Mesenchymal stem cell (in vitro differentiated cells and primary cell): ENCODE data around the gene PVR.

Source experiments
- DNase-seq: peaks from one replicate; pipeline ENCODE4 v3.0.0-alpha.2; 2013
- H2AFZ ChIP-seq: one replicate; pipeline ENCODE4 v1.6.1; 2013; ENCODE audit warnings: low read depth, mild to moderate bottlenecking, control low read depth, inconsistent platforms, low read length, moderate library complexity
- H2AK5ac ChIP-seq: 2 replicates; pipeline ENCODE4 v1.6.1; 2013; ENCODE audit warnings: low read length, moderate library complexity, mild to moderate bottlenecking, inconsistent platforms; ENCODE audit not compliant: severe bottlenecking
- H2BK120ac ChIP-seq: one replicate; pipeline ENCODE4 v1.6.1; 2013; ENCODE audit warnings: low read depth, mild to moderate bottlenecking, inconsistent platforms, low read length, moderate library complexity
- H2BK12ac ChIP-seq, 2 experiments: one replicate each; pipeline ENCODE4 v1.6.1; 2013; ENCODE audit warnings: inconsistent platforms in 2 of 2, low read length in 2 of 2, mild to moderate bottlenecking in 2 of 2, moderate library complexity in 2 of 2, control low read depth in 1 of 2
- H2BK15ac ChIP-seq: one replicate; pipeline ENCODE4 v1.6.1; 2013; ENCODE audit warnings: mild to moderate bottlenecking, low read depth, inconsistent platforms; ENCODE audit not compliant: poor library complexity, severe bottlenecking
- H2BK5ac ChIP-seq: 2 replicates; pipeline ENCODE4 v1.6.1; 2013; ENCODE audit warnings: low read depth, mild to moderate bottlenecking, low read length, control low read depth, inconsistent platforms; ENCODE audit not compliant: poor library complexity, severe bottlenecking
- H3K14ac ChIP-seq, 2 experiments: one replicate each; pipeline ENCODE4 v1.6.1; 2013; ENCODE audit warnings: inconsistent platforms in 2 of 2, low read length in 2 of 2, control low read depth in 1 of 2, mild to moderate bottlenecking in 1 of 2, moderate library complexity in 1 of 2
- H3K18ac ChIP-seq, 2 experiments: one replicate each; pipeline ENCODE4 v1.6.1; 2013; ENCODE audit warnings: inconsistent platforms in 2 of 2, low read length in 2 of 2, control low read depth in 1 of 2, low read depth in 1 of 2, mild to moderate bottlenecking in 1 of 2
- H3K23ac ChIP-seq, 2 experiments: one replicate each; pipeline ENCODE4 v1.6.1; 2013; ENCODE audit warnings: inconsistent platforms in 2 of 2, low read length in 2 of 2, mild to moderate bottlenecking in 2 of 2, moderate library complexity in 2 of 2, control low read depth in 1 of 2
- H3K27ac ChIP-seq: 2 replicates; pipeline ENCODE4 v1.5.1; 2013; ENCODE audit warnings: mild to moderate bottlenecking, moderate library complexity, low read length, control low read depth, inconsistent platforms; ENCODE audit not compliant: poor library complexity, severe bottlenecking
- H3K27me3 ChIP-seq, 2 experiments: 2 replicates each; pipeline versions ENCODE4 v1.6.1 to v1.7.0; 2013; ENCODE audit warnings: low read length in 2 of 2, mild to moderate bottlenecking in 2 of 2, moderate library complexity in 2 of 2, control low read depth in 1 of 2, inconsistent platforms in 1 of 2; ENCODE audit not compliant: control insufficient read depth in 1 of 2, insufficient read depth in 1 of 2
- H3K36me3 ChIP-seq, 2 experiments: 2 replicates each; pipeline versions ENCODE4 v1.6.1 to v1.7.0; 2013; ENCODE audit warnings: low read length in 2 of 2, control low read depth in 1 of 2, inconsistent platforms in 1 of 2, low read depth in 1 of 2, mild to moderate bottlenecking in 1 of 2; ENCODE audit not compliant: insufficient read depth in 2 of 2, control insufficient read depth in 1 of 2
- H3K4ac ChIP-seq, 2 experiments: one replicate each; pipeline ENCODE4 v1.6.1; 2013; ENCODE audit warnings: inconsistent platforms in 2 of 2, low read length in 2 of 2, mild to moderate bottlenecking in 2 of 2, moderate library complexity in 2 of 2, control low read depth in 1 of 2, low read depth in 1 of 2
- H3K4me1 ChIP-seq: 2 replicates; pipeline ENCODE4 v1.6.1; 2013; ENCODE audit warnings: low read depth, low read length, control low read depth; ENCODE audit not compliant: control insufficient read depth, insufficient read depth
- H3K4me2 ChIP-seq: 2 replicates; pipeline ENCODE4 v1.6.1; 2013; ENCODE audit warnings: low read length, mild to moderate bottlenecking, inconsistent platforms; ENCODE audit not compliant: poor library complexity, severe bottlenecking
- H3K4me3 ChIP-seq, 2 experiments: 2 replicates each; pipeline versions ENCODE4 v1.5.1 to v1.7.0; 2013; ENCODE audit warnings: low read length in 2 of 2, mild to moderate bottlenecking in 2 of 2, control low read depth in 1 of 2, low read depth in 1 of 2; ENCODE audit not compliant: insufficient read depth in 1 of 2
- H3K79me1 ChIP-seq: replicated peaks from 2 replicates; pipeline ENCODE4 v1.6.1; 2013; ENCODE audit warnings: mild to moderate bottlenecking, control low read depth, low read length, inconsistent platforms; ENCODE audit not compliant: poor library complexity, severe bottlenecking
- H3K9ac ChIP-seq: 2 replicates; pipeline ENCODE4 v1.7.0; 2013; ENCODE audit warnings: mild to moderate bottlenecking, low read length, moderate library complexity
- H3K9me3 ChIP-seq: 2 replicates; pipeline ENCODE4 v1.7.0; 2013; ENCODE audit warnings: mild to moderate bottlenecking, low read length; ENCODE audit not compliant: control insufficient read depth
- H4K8ac ChIP-seq: one replicate; pipeline ENCODE4 v1.6.1; 2013; ENCODE audit warnings: inconsistent platforms, mild to moderate bottlenecking, low read length, moderate library complexity
- H4K91ac ChIP-seq: one replicate; pipeline ENCODE4 v1.6.1; 2013; ENCODE audit warnings: mild to moderate bottlenecking, low read length, inconsistent platforms
- WGBS: methylation state at CpG from one replicate; pipeline ENCODE4 v1.1.7; 2013; ENCODE audit warnings: mixed read lengths; 5-methylcytosine and 5-hydroxymethylcytosine counted together

Gene PVR

DNA sequence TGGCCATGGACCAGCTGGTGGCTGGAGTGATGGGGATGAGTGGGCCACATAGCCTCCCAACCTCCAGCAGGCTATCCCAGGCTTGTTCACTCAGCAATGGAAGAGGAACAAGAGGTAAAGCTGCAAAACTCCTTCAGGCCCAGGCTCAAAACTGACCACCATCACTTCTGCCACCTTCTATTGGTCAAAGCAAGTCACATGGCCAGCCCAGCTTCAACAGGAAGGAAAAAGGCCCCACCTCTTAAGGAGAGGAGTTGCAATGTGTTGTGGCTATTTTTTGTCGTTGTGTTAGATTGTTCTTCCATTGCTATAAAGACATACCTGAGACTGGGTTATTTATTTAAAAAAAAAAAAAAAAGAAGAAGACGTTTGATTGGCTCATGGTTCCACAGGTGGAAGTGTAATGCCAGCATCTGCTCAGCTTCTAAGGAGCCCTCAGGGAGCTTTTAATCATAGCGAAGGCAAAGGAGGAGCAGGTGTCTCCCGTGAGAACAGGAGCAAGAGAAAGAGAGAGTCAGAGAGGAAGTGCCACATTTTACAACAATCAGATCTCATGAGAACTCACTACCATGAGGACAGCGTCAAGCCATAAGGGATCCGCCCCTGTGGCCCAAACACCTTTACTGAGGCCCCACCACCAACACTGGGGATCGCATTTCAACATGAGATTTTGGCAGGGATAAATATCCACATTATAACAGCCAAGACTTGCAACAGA is 24.9 kb upstream of the PVR start:
- Histone ChIP-seq H3K27me3 (peaks cover 0 to 9% of the 10 kb centered on the region in 2 experiments), H3K79me1 (no peaks in the 10 kb centered on the region), H2BK15ac (no peak overlapping the region), H2AK5ac (peak overlapping the region; percentile 55), H3K23ac (no peak overlapping the region), H3K4me1 (peaks cover 28% of the 10 kb centered on the region), H2BK5ac (no peak overlapping the region), H2BK120ac (no peak overlapping the region), H3K36me3 (no peaks in the 10 kb centered on the region), H3K4ac (no peak overlapping the region), H3K18ac (no peak overlapping the region), H3K9ac (no peak overlapping the region), H3K9me3 (no peaks in the 10 kb centered on the region), H4K91ac (peak overlapping the region; percentile 25), H3K27ac (no peak overlapping the region), H4K8ac (no peak overlapping the region), H2AFZ (no peak overlapping the region), H3K4me3 (no peak overlapping the region), H3K14ac (no peak overlapping the region), H2BK12ac (no peak overlapping the region), H3K4me2 (no peak overlapping the region)
- 94% methylated on average over 6 of the region's 7 CpGs for WGBS
- no peak for DNase-seq

DNA sequence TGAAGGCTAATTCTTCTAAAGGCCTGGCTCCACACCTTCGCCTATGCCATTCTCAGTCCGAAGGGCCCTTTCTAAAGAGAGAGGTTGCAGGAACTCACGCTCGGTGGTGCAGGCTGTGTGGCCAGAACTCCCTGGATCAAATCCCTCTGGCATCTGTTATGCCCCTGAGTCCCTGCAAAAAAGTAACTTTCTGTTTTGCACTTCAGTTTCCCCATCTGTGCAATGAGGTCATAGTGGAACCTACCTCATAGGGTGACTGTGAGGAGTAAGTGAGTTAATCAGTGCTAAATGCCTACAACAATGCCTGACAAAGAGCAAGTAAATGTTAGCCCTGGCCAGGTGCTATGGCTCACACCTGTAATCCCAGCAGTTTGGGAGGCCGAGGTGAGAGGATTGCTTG is 23.0 kb upstream of the PVR start:
- no peak overlapping the region for H3K4ac ChIP-seq
- H2BK15ac ChIP-seq = no peak overlapping the region
- H3K9me3 ChIP-seq = no peaks in the 10 kb centered on the region
- H3K14ac ChIP-seq = no peak overlapping the region
- no peak overlapping the region for H2BK5ac ChIP-seq
- no peak overlapping the region for H4K91ac ChIP-seq
- H3K27me3 ChIP-seq = peaks cover 0 to 6% of the 10 kb centered on the region in 2 experiments
- no peak overlapping the region for H2BK120ac ChIP-seq
- WGBS = 93% methylated on average over 5 of the region's 5 CpGs
- H3K27ac ChIP-seq = peak overlapping the region; percentile 9
- DNase-seq = peak; percentile 20
- no peak overlapping the region for H2BK12ac ChIP-seq
- H3K79me1 ChIP-seq = no peaks in the 10 kb centered on the region
- no peaks in the 10 kb centered on the region for H3K36me3 ChIP-seq
- H3K9ac ChIP-seq = no peak overlapping the region
- H3K4me3 ChIP-seq = no peak overlapping the region
- H3K18ac ChIP-seq = no peak overlapping the region
- no peak overlapping the region for H3K23ac ChIP-seq
- H3K4me1 ChIP-seq = peaks cover 28% of the 10 kb centered on the region
- H3K4me2 ChIP-seq = no peak overlapping the region
- H2AFZ ChIP-seq = no peak overlapping the region
- H2AK5ac ChIP-seq = peak overlapping the region; percentile 45
- no peak overlapping the region for H4K8ac ChIP-seq

GRCh38 chr19:44621367-44621766 is 22.3 kb upstream of the PVR start:
- WGBS = 100% methylated on average over 3 of the region's 6 CpGs
- Histone ChIP-seq H2BK15ac (no peak overlapping the region), H3K9me3 (no peaks in the 10 kb centered on the region)

DNA sequence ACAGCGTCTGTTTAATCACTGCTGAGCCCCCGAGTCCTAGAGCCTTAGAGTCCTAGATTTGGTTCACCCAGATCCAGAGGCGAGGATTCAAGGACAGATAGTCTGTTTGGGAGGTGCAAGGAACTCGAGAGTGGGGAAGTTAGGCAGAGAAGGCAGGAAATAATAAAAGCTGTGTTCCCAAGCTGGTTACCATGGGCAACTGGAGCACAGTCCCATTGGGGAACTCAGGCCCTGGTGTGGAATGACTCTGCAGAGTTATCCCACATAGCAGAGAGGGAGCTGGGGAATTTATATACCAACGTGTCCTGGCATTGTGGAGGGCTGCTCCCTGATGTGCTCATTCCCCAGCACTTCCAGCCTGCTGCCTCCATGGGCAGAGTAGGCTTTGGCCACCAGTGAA is 20.6 kb upstream of the PVR start:
- Histone ChIP-seq H3K9me3 (no peaks in the 10 kb centered on the region), H3K18ac (peak overlapping the region in 1 of 2 experiments; percentile 78), H3K27ac (peak overlapping the region; percentile 28), H3K79me1 (no peaks in the 10 kb centered on the region), H2BK15ac (no peak overlapping the region), H3K14ac (peak overlapping the region in 1 of 2 experiments; percentile 92), H3K4ac (no peak overlapping the region), H3K27me3 (peaks cover 0 to 4% of the 10 kb centered on the region in 2 experiments), H3K4me2 (no peak overlapping the region), H3K36me3 (peaks cover 0 to 6% of the 10 kb centered on the region in 2 experiments), H2BK12ac (no peak overlapping the region), H3K23ac (no peak overlapping the region), H2AK5ac (peak overlapping the region; percentile 87), H2BK120ac (no peak overlapping the region), H4K91ac (no peak overlapping the region), H3K4me1 (peaks cover 34% of the 10 kb centered on the region), H3K9ac (no peak overlapping the region), H2AFZ (no peak overlapping the region), H2BK5ac (no peak overlapping the region), H3K4me3 (no peak overlapping the region), H4K8ac (peak overlapping the region; percentile 27)
- peak; percentile 80 for DNase-seq
- WGBS = 56% methylated on average over 5 of the region's 5 CpGs

More at GRCh38 chr19:44621367-44621766, 22.3 kb upstream of the PVR start:
- Histone ChIP-seq H2BK12ac (no peak overlapping the region), H3K4me3 (no peak overlapping the region), H3K27ac (no peak overlapping the region), H3K27me3 (peaks cover 0 to 6% of the 10 kb centered on the region in 2 experiments), H2BK5ac (no peak overlapping the region), H2AFZ (no peak overlapping the region), H3K14ac (no peak overlapping the region), H2BK120ac (no peak overlapping the region), H3K36me3 (peaks cover 0 to 2% of the 10 kb centered on the region in 2 experiments), H3K4ac (no peak overlapping the region), H3K18ac (no peak overlapping the region), H4K8ac (no peak overlapping the region), H4K91ac (no peak overlapping the region), H3K23ac (no peak overlapping the region), H2AK5ac (peak overlapping the region; percentile 72), H3K9ac (no peak overlapping the region), H3K4me1 (peaks cover 32% of the 10 kb centered on the region), H3K4me2 (no peak overlapping the region), H3K79me1 (no peaks in the 10 kb centered on the region)
- DNase-seq = no peak
